22Rv1 (cell line): Measurements from ENCODE around the gene HADH.

Experiments
- CTCF ChIP-seq: fragments of 450-650 bp; IDR thresholded peaks from 2 replicates; pipeline ENCODE4 v1.5.1; 2017; ENCODE audit warnings: mild to moderate bottlenecking
- ZFX ChIP-seq: fragments of 450-650 bp; IDR thresholded peaks from 2 replicates; pipeline ENCODE4 v1.6.1; 2017; ENCODE audit warnings: antibody characterized with exemption, borderline replicate concordance

GRCh38 chr4:108051343-108051742, 61.7 kb downstream of the HADH start:
- TF ChIP-seq CTCF (no peak), ZFX (no peak)
